H1 (cell line): Measurements from ENCODE around the gene MLLT6. TPM values are rescaled to one million over a fixed set of nuclear protein-coding genes. Genes with fewer than 3 reads are reported as not detected.

ENCODE experiments used
- CTCF ChIA-PET: fragments of 300-600 bp; sonication (Branson Sonifier 250); formaldehyde crosslinking; loops from one replicate; lab custom pipeline; 2021; ENCODE audit not compliant: partially characterized antibody; lab: Charles Lee
- POLR2A ChIA-PET: fragments of 300-600 bp; sonication (Branson Sonifier 250); formaldehyde crosslinking; loops from one replicate; lab custom pipeline; 2021; ENCODE audit warnings: inconsistent platforms; ENCODE audit not compliant: partially characterized antibody; lab: Charles Lee
- DNase-seq, 2 experiments: peaks; one replicate each; pipeline versions ENCODE4 v3.0.0 to v3.0.0-alpha.2; 2010 to 2022; ENCODE audit warnings: low spot score in 2 of 2, low read depth in 1 of 2, mixed read lengths in 1 of 2
- FAIRE-seq: peaks from 2 replicates; lab custom pipeline; 2011; peaks lifted over from hg19 to GRCh38; lab: Jason Lieb, UNC
- H2AFZ ChIP-seq: 2 replicates; pipeline ENCODE4 v1.8.1; 2012; ENCODE audit warnings: low read length, inconsistent platforms
- H2AK5ac ChIP-seq: 2 replicates; pipeline ENCODE4 v1.6.1; 2013; ENCODE audit warnings: low read depth, low read length
- H2BK120ac ChIP-seq: replicated peaks from 2 replicates; pipeline ENCODE3; 2013; ENCODE audit warnings: low read depth, low read length, inconsistent platforms
- H2BK12ac ChIP-seq: 2 replicates; pipeline ENCODE4 v1.6.1; 2013; ENCODE audit warnings: low read depth, low read length
- H2BK15ac ChIP-seq: 2 replicates; pipeline ENCODE4 v1.6.1; 2013; ENCODE audit warnings: low read length
- H2BK20ac ChIP-seq: 2 replicates; pipeline ENCODE4 v1.6.1; 2013; ENCODE audit warnings: low read length
- H2BK5ac ChIP-seq: 2 replicates; pipeline ENCODE4 v1.6.1; 2013; ENCODE audit warnings: low read depth, low read length
- H3K14ac ChIP-seq: 2 replicates; pipeline ENCODE4 v1.6.1; 2013; ENCODE audit warnings: inconsistent platforms; ENCODE audit not compliant: insufficient read length
- H3K18ac ChIP-seq: 2 replicates; pipeline ENCODE4 v1.6.1; 2013; ENCODE audit warnings: low read length; ENCODE audit errors: extremely low read depth
- H3K23ac ChIP-seq: 2 replicates; pipeline ENCODE4 v1.6.1; 2013; ENCODE audit warnings: inconsistent platforms; ENCODE audit not compliant: insufficient read length
- H3K23me2 ChIP-seq: 2 replicates; pipeline ENCODE4 v1.6.1; 2013; ENCODE audit warnings: low read depth, low read length
- H3K27ac ChIP-seq: 2 replicates; pipeline ENCODE4 v1.6.1; 2011; ENCODE audit warnings: low read depth, low read length, inconsistent platforms
- H3K27me3 ChIP-seq, 4 experiments: replicated peaks in 1 of 4; 1 replicate in 1 of 4; 2 replicates in 3 of 4; pipeline versions ENCODE4 v1.6.1 to v1.8.1; 2011 to 2013; ENCODE audit warnings: low read length in 3 of 4, mild to moderate bottlenecking in 3 of 4, inconsistent platforms in 2 of 4, mixed read lengths in 2 of 4, moderate library complexity in 1 of 4; ENCODE audit not compliant: control insufficient read depth in 3 of 4, insufficient read depth in 3 of 4; ENCODE audit errors: extremely low read depth in 1 of 4
- H3K36me3 ChIP-seq, 4 experiments: 2 replicates each; pipeline versions ENCODE4 v1.6.1 to v1.8.1; 2011 to 2013; ENCODE audit warnings: mild to moderate bottlenecking in 4 of 4, low read length in 3 of 4, moderate library complexity in 2 of 4, control low read depth in 1 of 4, inconsistent platforms in 1 of 4; ENCODE audit not compliant: insufficient read depth in 4 of 4, control insufficient read depth in 2 of 4
- H3K4ac ChIP-seq: replicated peaks from 2 replicates; pipeline ENCODE3; 2013; ENCODE audit warnings: low read length, low read depth, mixed read lengths, inconsistent platforms; ENCODE audit not compliant: insufficient read length
- H3K4me1 ChIP-seq, 4 experiments: replicated peaks in 1 of 4; 1 replicate in 1 of 4; 2 replicates in 3 of 4; pipeline versions ENCODE4 v1.6.1 to v1.8.1; 2011 to 2013; ENCODE audit warnings: low read length in 3 of 4, inconsistent platforms in 2 of 4, mixed read lengths in 1 of 4; ENCODE audit not compliant: insufficient read depth in 4 of 4, control insufficient read depth in 3 of 4
- H3K4me2 ChIP-seq, 2 experiments: 2 replicates each; pipeline versions ENCODE4 v1.6.1 to v1.8.1; 2011 to 2013; ENCODE audit warnings: low read depth in 2 of 2, low read length in 2 of 2, control low read depth in 1 of 2, inconsistent platforms in 1 of 2, mild to moderate bottlenecking in 1 of 2; ENCODE audit not compliant: insufficient read depth in 1 of 2
- H3K4me3 ChIP-seq, 4 experiments: fragments of 200-600, 300-600 bp in 1 of 4; sonication (generic), shearing (Covaris generic), sonication (Bioruptor Twin) in 1 of 4; 2 replicates each; pipeline versions ENCODE4 v1.5.1 to v1.8.1; 2011 to 2016; ENCODE audit warnings: low read length in 4 of 4, low read depth in 3 of 4, control low read depth in 2 of 4, inconsistent platforms in 2 of 4, mild to moderate bottlenecking in 2 of 4, mixed read lengths in 1 of 4, moderate library complexity in 1 of 4; ENCODE audit not compliant: insufficient read depth in 2 of 4; ENCODE audit errors: extremely low read depth in 1 of 4
- H3K56ac ChIP-seq: replicated peaks from 2 replicates; pipeline ENCODE3; 2013; ENCODE audit warnings: low read depth, mild to moderate bottlenecking, mixed read lengths, low read length, inconsistent platforms; ENCODE audit not compliant: insufficient read length
- H3K79me1 ChIP-seq: 2 replicates; pipeline ENCODE4 v1.6.1; 2013; ENCODE audit warnings: low read depth, low read length, control low read depth
- H3K79me2 ChIP-seq, 2 experiments: 2 replicates each; pipeline versions ENCODE4 v1.6.1 to v1.8.1; 2012 to 2013; ENCODE audit warnings: low read length in 2 of 2, mild to moderate bottlenecking in 2 of 2, inconsistent platforms in 1 of 2; ENCODE audit not compliant: insufficient read depth in 2 of 2, control insufficient read depth in 1 of 2
- H3K9ac ChIP-seq, 4 experiments: replicated peaks in 1 of 4; 1 replicate in 1 of 4; 2 replicates in 3 of 4; pipeline versions ENCODE4 v1.6.1 to v1.8.1; 2011 to 2013; ENCODE audit warnings: low read depth in 3 of 4, low read length in 3 of 4, control low read depth in 2 of 4, mild to moderate bottlenecking in 2 of 4, moderate library complexity in 2 of 4, inconsistent platforms in 1 of 4; ENCODE audit errors: extremely low read depth in 1 of 4
- H3K9me3 ChIP-seq, 2 experiments: 2 replicates each; pipeline versions ENCODE4 v1.6.1 to v1.8.1; 2012 to 2013; ENCODE audit warnings: mild to moderate bottlenecking in 2 of 2, moderate library complexity in 2 of 2, control low read depth in 1 of 2, inconsistent platforms in 1 of 2, low read depth in 1 of 2, low read length in 1 of 2, mixed read lengths in 1 of 2; ENCODE audit not compliant: insufficient read depth in 2 of 2
- H4K20me1 ChIP-seq, 2 experiments: replicated peaks in 1 of 2; 2 replicates each; pipeline versions ENCODE3 to v1.8.1; 2011 to 2013; ENCODE audit warnings: inconsistent platforms in 2 of 2, low read length in 2 of 2, mild to moderate bottlenecking in 1 of 2; ENCODE audit not compliant: insufficient read depth in 2 of 2, control insufficient read depth in 1 of 2
- H4K5ac ChIP-seq: 2 replicates; pipeline ENCODE4 v1.6.1; 2013; ENCODE audit warnings: low read length, low read depth, mixed read lengths, inconsistent platforms; ENCODE audit not compliant: insufficient read length
- H4K8ac ChIP-seq: 2 replicates; pipeline ENCODE4 v1.8.0; 2013; ENCODE audit warnings: mild to moderate bottlenecking, moderate library complexity, low read length, inconsistent platforms; ENCODE audit not compliant: insufficient read depth; ENCODE audit errors: extremely low read depth
- H4K91ac ChIP-seq: replicated peaks from 2 replicates; pipeline ENCODE3; 2013; ENCODE audit warnings: low read length, mixed read lengths, inconsistent platforms; ENCODE audit not compliant: insufficient read length
- GTF2F1 ChIP-seq: IDR thresholded peaks from 2 replicates; pipeline ENCODE4 v1.6.1; 2012; ENCODE audit warnings: low read depth, low read length, improper control_type of control experiment, borderline replicate concordance
- WGBS, 2 experiments: shearing (Covaris generic) in 1 of 2; methylation state at CpG; one replicate each; pipeline versions ENCODE4 v1.1.6 to v1.1.7; 2013 to 2015; ENCODE audit warnings: low lambda C conversion rate in 2 of 2, mixed read lengths in 2 of 2, inconsistent platforms in 1 of 2, low coverage in 1 of 2, missing lambda C conversion rate in 1 of 2; ENCODE audit not compliant: insufficient replicate concordance in 2 of 2, insufficient coverage in 1 of 2, insufficient read length in 1 of 2; ENCODE audit errors: extremely low coverage in 1 of 2, missing lambda C conversion rate in 1 of 2; 5-methylcytosine and 5-hydroxymethylcytosine counted together
- polyA plus RNA-seq, 7 experiments: library from polyadenylated mRNA; depleted of rRNA in 3 of 7; stranded (reverse) in 5 of 7; unstranded in 2 of 7; fragments of >200 nt in 5 of 7; fragments of 200-250 nt in 2 of 7; gene quantifications; 1 replicate in 5 of 7; 2 replicates in 1 of 7; 4 replicates in 1 of 7; pipeline versions ENCODE4 v1.2.1 to v1.2.3, GENCODE V29; 2011 to 2013; ENCODE audit warnings: missing spikeins in 2 of 7, mixed read lengths in 2 of 7
- total RNA-seq: library from RNA; stranded (reverse); fragmentation: NEBNext Ultra II Directional; extraction: Animal tissue kit (Norgen Biotek cat#: 25700); gene quantifications from 2 replicates; pipeline ENCODE4 v1.2.1, GENCODE V29; 2021

Gene MLLT6
- total and polyA plus RNA-seq, 2 of the 8 experiments (the other 6 are each of a cell fraction or from before 2014, with no cell fraction given) = 6.5 to 8.0 TPM

DNA sequence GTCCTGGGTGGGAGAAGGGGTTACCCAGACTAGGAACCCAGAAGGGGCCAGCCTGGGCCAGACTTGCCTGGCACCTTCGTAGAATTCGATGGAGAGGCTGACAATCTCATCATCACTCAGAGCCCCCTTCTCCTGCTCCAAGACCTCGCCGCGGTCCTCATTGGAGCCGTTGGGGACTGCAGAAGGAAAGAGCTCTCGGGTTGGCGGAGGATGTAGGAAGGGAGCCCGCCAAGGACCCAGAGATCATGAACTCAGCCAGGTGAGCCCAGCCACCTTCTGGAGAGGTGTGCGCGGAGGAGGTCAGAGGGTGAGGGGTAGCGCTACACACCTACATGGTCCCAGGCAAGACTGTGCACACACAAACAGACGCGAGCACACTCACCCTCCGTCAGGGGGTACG, 33.6 kb downstream of the MLLT6 start:
- Histone ChIP-seq H3K4me3 (no peak overlapping the region), H3K79me1 (peaks cover 22% of the 10 kb centered on the region), H2BK15ac (no peak overlapping the region), H3K27ac (no peak overlapping the region), H2BK120ac (no peak overlapping the region), H4K5ac (no peak overlapping the region), H2BK12ac (no peak overlapping the region), H3K4ac (no peak overlapping the region), H2AK5ac (no peak overlapping the region), H3K27me3 (no peaks in the 10 kb centered on the region), H4K8ac (peak overlapping the region; percentile 17; the same call in 1 of the 2 replicates), H3K4me2 (no peak overlapping the region), H3K36me3 (peaks cover 2 to 30% (median 17%) of the 10 kb centered on the region in 4 experiments; a peak in 7 of 8 replicates), H3K18ac (no peak overlapping the region), H2AFZ (no peak overlapping the region), H3K79me2 (peaks cover 15 to 46% of the 10 kb centered on the region in 2 experiments), H2BK20ac (no peak overlapping the region), H2BK5ac (no peak overlapping the region), H3K9ac (no peak overlapping the region), H4K20me1 (peaks cover 30 to 57% of the 10 kb centered on the region in 2 experiments), H3K4me1 (peaks cover 0 to 19% (median 7%) of the 10 kb centered on the region in 4 experiments; a peak in 6 of 7 replicates), H3K14ac (no peak overlapping the region), H3K23ac (no peak overlapping the region), H4K91ac (no peak overlapping the region), H3K56ac (no peak overlapping the region), H3K9me3 (no peaks in the 10 kb centered on the region), H3K23me2 (no peaks in the 10 kb centered on the region)
- POLR2A ChIA-PET = interaction anchor here (3.1 kb wide), 1 partner anchor 7 kb away, joined by 19 read pairs; no protein-coding TSS in a partner anchor
- DNase-seq = no peak
- FAIRE-seq = no peak
- WGBS, 2 experiments = 92% methylated on average over 16 of the region's 16 CpGs; no CpG with 5 or more reads in 1 of the 2 experiments
- CTCF ChIA-PET = interaction anchor here (5.4 kb wide), 1 partner anchor 62 kb away, joined by 44 read pairs; the partner anchor contains the start of gene EPOP
- TF ChIP-seq GTF2F1 = no peak
